Left ventricle myocardium superior (tissue), 1 donor: ENCODE results near the gene RPL41. TPM values are rescaled to one million over a fixed set of nuclear protein-coding genes. Genes with fewer than 3 reads are reported as not detected.
"Not testable (repeated sequence)": the region's sequence is repeated elsewhere in the genome, so short reads cannot be mapped to it uniquely, and the experiment has no call there.

Experiments used
- ATAC-seq: fragments of 200-7000 bp; cut with Tn5 transposase; one replicate; pipeline ENCODE4 v1.9.1; 2020; ENCODE audit warnings: mild to moderate bottlenecking, moderate library complexity
- DNase-seq: peaks from one replicate; pipeline ENCODE4 v3.0.0-alpha.2; 2020
- intact Hi-C: fragments of 100-400 bp; cut with micrococcal nuclease; formaldehyde crosslinking; loops from one replicate; pipeline ENCODE4 v1.11.0; 2022
- long read RNA-seq: library from polyadenylated mRNA; unstranded; transcript quantifications from one replicate; pipeline ENCODE4 v2.0.0, GENCODE V29; 2021
- total RNA-seq: library from RNA; stranded (reverse); fragmentation: NEBNext Ultra II Directional; extraction: Animal tissue kit (Norgen Biotek cat#: 25700); gene quantifications from one replicate; pipeline ENCODE4 v1.2.1, GENCODE V29; 2021
- donor health status: DM: no; HTN: yes; CAD: no; lungs with severe emphysema.

RPL41 gene
- total RNA-seq: 1,980 TPM
- long read RNA-seq, transcript RPL41-204 (3 exons, 699 nt): minor isoform, 51 of 977 reads
- long read RNA-seq, transcript RPL41-202 (4 exons, 469 nt): major isoform, 873 of 977 reads
- long read RNA-seq, partial matches to known transcripts: 3 of 977 reads
- long read RNA-seq, other reads (novel, unspliced or antisense): 46 of 977 reads

GRCh38 chr12:56116267-56117081 lies at the start of gene RPL41:
RPL41 (plus strand) TSS chr12:56116633.
- intact Hi-C loops: no loop called here

GRCh38 chr12:56071648-56072047 lies 44.8 kb upstream of the RPL41 start:
- intact Hi-C loops: no loop called here
- ATAC-seq (no peak), DNase-seq (no peak)

More at GRCh38 chr12:56116267-56117081, at the start of gene RPL41:
- peak; percentile 96 for DNase-seq
- peak; percentile 78 for ATAC-seq

- ATAC-seq (no peak), DNase-seq (no peak)
- intact Hi-C loops: no loop called here
Measured at GRCh38 chr12:56074396-56074795, 42.0 kb upstream of the RPL41 start.

- ATAC-seq, intact Hi-C loops, DNase-seq: not testable (repeated sequence)
Measured at GRCh38 chr12:56077966-56078365, 38.5 kb upstream of the RPL41 start.

GRCh38 chr12:56078427-56078826 lies 38.0 kb upstream of the RPL41 start:
- no peak for DNase-seq
- intact Hi-C loops: no loop called here
- ATAC-seq: no peak

- intact Hi-C loops: no loop called here
Measured at GRCh38 chr12:56078931-56079722, 37.3 kb upstream of the RPL41 start.

GRCh38 chr12:56079723-56080555 lies 36.5 kb upstream of the RPL41 start, which contains the start of gene ERBB3:
ERBB3 (plus strand) TSS chr12:56080165; CDS start chr12:56080301, 136 bp downstream.
- peak; percentile 73 for DNase-seq
- ATAC-seq: peak; percentile 85
- intact Hi-C loops: no loop called here

More at GRCh38 chr12:56078931-56079722, 37.3 kb upstream of the RPL41 start:
- DNase-seq (peak; percentile 90), ATAC-seq (peak; percentile 89)

- no peak for DNase-seq
- ATAC-seq: no peak
- intact Hi-C loops: no loop called here
Measured at GRCh38 chr12:56080556-56081138, 35.8 kb upstream of the RPL41 start.

GRCh38 chr12:56081393-56082347 lies 34.8 kb upstream of the RPL41 start:
- DNase-seq (no peak), ATAC-seq (no peak)
- intact Hi-C loops: no loop called here

- intact Hi-C loops: no loop called here
- ATAC-seq: no peak
- no peak for DNase-seq
Measured at GRCh38 chr12:56082382-56082781, 34.1 kb upstream of the RPL41 start.

GRCh38 chr12:56082967-56083366 lies 33.5 kb upstream of the RPL41 start:
- DNase-seq (no peak), ATAC-seq (no peak)
- intact Hi-C loops: no loop called here

- intact Hi-C loops: no loop called here
- ATAC-seq: no peak
- no peak for DNase-seq
Measured at GRCh38 chr12:56084958-56085543, 31.4 kb upstream of the RPL41 start.

- DNase-seq (no peak), ATAC-seq (no peak)
- intact Hi-C loops: no loop called here
Measured at GRCh38 chr12:56086096-56086495, 30.3 kb upstream of the RPL41 start.

GRCh38 chr12:56086608-56087007 lies 29.8 kb upstream of the RPL41 start:
- intact Hi-C loops: no loop called here
- ATAC-seq (no peak), DNase-seq (no peak)

GRCh38 chr12:56087220-56087619 lies 29.2 kb upstream of the RPL41 start:
- ATAC-seq (peak; percentile 98), DNase-seq (peak; percentile 89)
- intact Hi-C loops: no loop called here

GRCh38 chr12:56097738-56098137 lies 18.7 kb upstream of the RPL41 start:
- intact Hi-C loops: no loop called here
- ATAC-seq: no peak
- no peak for DNase-seq

GRCh38 chr12:56098592-56098991 lies 17.8 kb upstream of the RPL41 start:
- DNase-seq (no peak), ATAC-seq (no peak)
- intact Hi-C loops: no loop called here
